Keratinocyte (primary cell): ENCODE data around the gene CHRD. TPM values are rescaled to one million over a fixed set of nuclear protein-coding genes. Genes with fewer than 3 reads are reported as not detected.

ENCODE experiments used
- DNase-seq: peaks from one replicate; pipeline ENCODE4 v3.0.0-alpha.2; 2011; ENCODE audit warnings: low read depth, missing footprints, low spot score
- FAIRE-seq: peaks from 2 replicates; lab custom pipeline; 2011; peaks lifted over from hg19 to GRCh38; lab: Jason Lieb, UNC
- H2AFZ ChIP-seq: 2 replicates; pipeline ENCODE4 v1.6.0; 2012; ENCODE audit warnings: low read length, control low read depth, inconsistent platforms; ENCODE audit not compliant: control insufficient read depth
- H3K27ac ChIP-seq: 2 replicates; pipeline ENCODE4 v1.5.1; 2011; ENCODE audit warnings: low read length; ENCODE audit not compliant: control insufficient read depth, insufficient read depth
- H3K27me3 ChIP-seq: 3 replicates; pipeline ENCODE4 v1.6.0; 2011; ENCODE audit warnings: low read length; ENCODE audit not compliant: control insufficient read depth, insufficient read depth; ENCODE audit errors: extremely low read depth
- H3K36me3 ChIP-seq, 2 experiments: 2 replicates in 1 of 2; 3 replicates in 1 of 2; pipeline ENCODE4 v1.5.1; 2011; ENCODE audit warnings: low read length in 2 of 2, mild to moderate bottlenecking in 1 of 2; ENCODE audit not compliant: control insufficient read depth in 2 of 2, insufficient read depth in 2 of 2; ENCODE audit errors: extremely low read depth in 1 of 2
- H3K4me1 ChIP-seq: 3 replicates; pipeline ENCODE4 v1.5.1; 2011; ENCODE audit warnings: low read length; ENCODE audit not compliant: control insufficient read depth, insufficient read depth; ENCODE audit errors: extremely low read depth
- H3K4me2 ChIP-seq: 3 replicates; pipeline ENCODE4 v1.6.0; 2011; ENCODE audit warnings: low read depth, low read length; ENCODE audit not compliant: control insufficient read depth, insufficient read depth; ENCODE audit errors: extremely low read depth
- H3K4me3 ChIP-seq, 3 experiments: fragments of 200-600 bp in 1 of 3; sonication (generic) in 1 of 3; 2 replicates in 2 of 3; 3 replicates in 1 of 3; pipeline ENCODE4 v1.5.1; 2011 to 2016; ENCODE audit warnings: low read length in 3 of 3, mild to moderate bottlenecking in 3 of 3, control low read depth in 2 of 3, inconsistent platforms in 1 of 3, low read depth in 1 of 3, mixed read lengths in 1 of 3, mixed run types in 1 of 3, moderate library complexity in 1 of 3; ENCODE audit not compliant: control insufficient read depth in 2 of 3, insufficient read depth in 2 of 3; ENCODE audit errors: extremely low read depth in 1 of 3
- H3K79me2 ChIP-seq: 2 replicates; pipeline ENCODE4 v1.6.0; 2012; ENCODE audit warnings: low read length; ENCODE audit not compliant: control insufficient read depth, insufficient read depth
- H3K9ac ChIP-seq: 3 replicates; pipeline ENCODE4 v1.6.0; 2011; ENCODE audit warnings: low read length; ENCODE audit not compliant: control insufficient read depth, insufficient read depth; ENCODE audit errors: extremely low read depth
- H3K9me1 ChIP-seq: 3 replicates; pipeline ENCODE4 v1.6.0; 2011; ENCODE audit warnings: low read length; ENCODE audit not compliant: control insufficient read depth, insufficient read depth; ENCODE audit errors: extremely low read depth
- H3K9me3 ChIP-seq: 2 replicates; pipeline ENCODE4 v1.5.1; 2012; ENCODE audit warnings: low read depth, low read length; ENCODE audit not compliant: control insufficient read depth
- H4K20me1 ChIP-seq: 3 replicates; pipeline ENCODE4 v1.6.0; 2011; ENCODE audit warnings: low read length; ENCODE audit not compliant: control insufficient read depth, insufficient read depth; ENCODE audit errors: extremely low read depth
- CTCF ChIP-seq, 3 experiments: IDR thresholded peaks in 1 of 3; conservative IDR thresholded peaks in 1 of 3; optimal IDR thresholded peaks in 1 of 3; 2 replicates in 2 of 3; 3 replicates in 1 of 3; pipeline versions ENCODE3 to v1.5.1; 2011; ENCODE audit warnings: low read length in 3 of 3, mild to moderate bottlenecking in 3 of 3, moderate library complexity in 2 of 3, control low read depth in 1 of 3, inconsistent platforms in 1 of 3; ENCODE audit not compliant: insufficient read depth in 2 of 3; ENCODE audit errors: extremely low read depth in 1 of 3
- EZH2 ChIP-seq: IDR thresholded peaks from one replicate; pipeline ENCODE4 v1.6.1; 2012; ENCODE audit warnings: inconsistent platforms, mild to moderate bottlenecking, low read length, moderate library complexity
- dilution Hi-C: fragments of 300-500 bp; cut with MboI; formaldehyde crosslinking; loops from one replicate; pipeline ENCODE4 v1.7.0; 2020; ENCODE audit warnings: low sequenced_read_pairs; ENCODE audit not compliant: extremely low pct_ligation_motif_present
- polyA plus RNA-seq, 5 experiments: library from polyadenylated mRNA; depleted of rRNA in 3 of 5; stranded (reverse) in 3 of 5; stranded (forward) in 1 of 5; unstranded in 1 of 5; fragments of >200 nt; gene quantifications; 1 replicate in 1 of 5; 2 replicates in 3 of 5; 3 replicates in 1 of 5; pipeline versions ENCODE4 v1.2.1 to v1.2.3, GENCODE V29; 2011 to 2012; ENCODE audit warnings: missing spikeins in 2 of 5, low read depth in 1 of 5, low replicate concordance in 1 of 5

CHRD gene
- polyA plus RNA-seq, 1 donor (not counting 4 experiments of a cell fraction or from before 2014, with no cell fraction given): not detected

DNA sequence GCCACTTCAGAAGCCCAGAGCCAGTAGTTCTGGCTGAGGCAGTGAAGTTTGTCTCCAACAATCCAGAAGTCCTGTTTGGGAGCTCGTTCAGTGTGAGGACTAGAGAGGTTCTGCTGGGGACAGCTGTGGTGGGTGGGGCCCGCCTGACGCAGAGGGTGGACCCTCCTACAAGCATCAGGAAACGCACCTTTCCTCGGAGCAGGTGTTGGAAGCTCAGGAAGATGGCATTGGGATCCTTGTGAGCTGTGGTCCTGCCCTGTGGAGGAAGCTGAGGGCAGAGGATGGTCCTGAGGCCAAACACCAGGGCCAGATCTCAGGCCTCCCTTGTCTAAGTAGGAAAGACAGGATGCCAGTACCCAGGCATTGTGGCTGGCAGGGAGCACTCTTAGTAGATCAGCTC is 6.9 kb upstream of the CHRD start:
- H3K4me3 ChIP-seq: no peak overlapping the region
- peaks cover 3% of the 10 kb centered on the region for H3K4me1 ChIP-seq
- H3K9me3 ChIP-seq: no peaks in the 10 kb centered on the region
- FAIRE-seq (no peak), DNase-seq (no peak)
- no peaks in the 10 kb centered on the region for H3K79me2 ChIP-seq
- no peak overlapping the region for H2AFZ ChIP-seq
- peaks cover 33% of the 10 kb centered on the region for H3K27me3 ChIP-seq
- H3K27ac ChIP-seq: no peak overlapping the region
- peaks cover 9 to 12% of the 10 kb centered on the region in 2 experiments for H3K36me3 ChIP-seq
- H3K4me2 ChIP-seq: no peak overlapping the region
- H3K9me1 ChIP-seq: no peaks in the 10 kb centered on the region
- no peaks in the 10 kb centered on the region for H4K20me1 ChIP-seq
- no peak for TF ChIP-seq CTCF (optimal IDR thresholded peaks at IDR 0.05 in 1 of 3, IDR thresholded peaks at IDR 0.05 in 1 of 3, conservative IDR thresholded peaks at IDR 0.05 in 1 of 3; ENCODE audit: extremely low read depth in 1 of 3, insufficient read depth in 2 of 3, low read length in 3 of 3)
- TF ChIP-seq EZH2: no peak
- no peak overlapping the region for H3K9ac ChIP-seq
- dilution Hi-C loops: no loop called here

DNA sequence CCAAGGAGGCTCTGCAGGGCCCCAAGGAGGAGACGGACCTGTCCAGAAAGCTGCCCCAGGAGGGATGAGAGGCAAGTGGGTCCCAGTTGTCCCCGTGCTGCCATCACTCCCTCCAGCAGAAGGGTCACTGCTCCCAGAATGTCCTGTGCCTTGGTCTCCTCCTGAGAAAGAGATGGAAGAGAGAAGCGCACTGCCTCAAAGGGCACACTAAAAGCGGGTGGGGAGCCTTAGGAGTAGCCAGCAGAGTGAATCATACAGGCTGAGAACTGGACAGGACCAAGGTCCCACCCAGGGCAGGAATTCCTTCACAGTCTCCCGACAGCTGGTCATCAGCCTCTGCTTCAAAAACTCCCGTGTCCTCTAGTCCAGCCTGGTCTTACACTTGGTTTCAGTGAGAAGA is 6.4 kb upstream of the CHRD start:
- FAIRE-seq: no peak
- TF ChIP-seq EZH2: no peak
- no peak for TF ChIP-seq CTCF (optimal IDR thresholded peaks at IDR 0.05 in 1 of 3, IDR thresholded peaks at IDR 0.05 in 1 of 3, conservative IDR thresholded peaks at IDR 0.05 in 1 of 3; ENCODE audit: extremely low read depth in 1 of 3, insufficient read depth in 2 of 3, low read length in 3 of 3)
- no peaks in the 10 kb centered on the region for H3K79me2 ChIP-seq
- dilution Hi-C loops: no loop called here
- H3K4me3 ChIP-seq: no peak overlapping the region
- no peaks in the 10 kb centered on the region for H4K20me1 ChIP-seq
- H3K4me2 ChIP-seq: no peak overlapping the region
- no peak for DNase-seq
- H3K9ac ChIP-seq: no peak overlapping the region
- peaks cover 3% of the 10 kb centered on the region for H3K4me1 ChIP-seq
- H3K27me3 ChIP-seq: peaks cover 38% of the 10 kb centered on the region
- H3K27ac ChIP-seq: no peak overlapping the region
- no peak overlapping the region for H2AFZ ChIP-seq
- H3K36me3 ChIP-seq: peaks cover 6 to 9% of the 10 kb centered on the region in 2 experiments
- no peaks in the 10 kb centered on the region for H3K9me3 ChIP-seq
- no peaks in the 10 kb centered on the region for H3K9me1 ChIP-seq
